Loucy (cell line): ENCODE results near the gene GARIN3.
A peak's percentile ranks its signal among the peaks of the same experiment; 100 is the strongest.

Experiments
- H2AFZ ChIP-seq: fragments of 200-600 bp; sonication (generic); 2 replicates; pipeline ENCODE4 v1.6.0; 2016; ENCODE audit warnings: antibody characterized with exemption, mild to moderate bottlenecking, low read length, moderate library complexity
- H3F3A ChIP-seq: fragments of 200-600 bp; 2 replicates; pipeline ENCODE4 v1.6.0; 2016; ENCODE audit warnings: antibody characterized with exemption, low read depth, mild to moderate bottlenecking
- H3K27me3 ChIP-seq: fragments of 200-600 bp; sonication (generic); 2 replicates; pipeline ENCODE4 v1.6.1; 2014; ENCODE audit warnings: low read length, mild to moderate bottlenecking; ENCODE audit not compliant: insufficient read depth, poor library complexity, severe bottlenecking
- H3K36me3 ChIP-seq: fragments of 200-600 bp; sonication (generic); 2 replicates; pipeline ENCODE4 v1.6.1; 2016; ENCODE audit warnings: low read length; ENCODE audit not compliant: insufficient read depth
- H3K4me1 ChIP-seq: fragments of 200-600 bp; sonication (generic); 2 replicates; pipeline ENCODE4 v1.5.1; 2014; ENCODE audit warnings: low read length, mild to moderate bottlenecking; ENCODE audit not compliant: insufficient read depth, poor library complexity, severe bottlenecking
- H3K4me2 ChIP-seq: fragments of 200-600 bp; sonication (generic); 2 replicates; pipeline ENCODE4 v1.6.0; 2014; ENCODE audit warnings: antibody characterized with exemption, low read length, low read depth, mild to moderate bottlenecking; ENCODE audit not compliant: poor library complexity, severe bottlenecking
- H3K4me3 ChIP-seq: fragments of 200-600 bp; sonication (generic); 2 replicates; pipeline ENCODE4 v1.5.1; 2014; ENCODE audit warnings: low read length, mild to moderate bottlenecking, mixed read lengths; ENCODE audit not compliant: poor library complexity, severe bottlenecking
- H3K79me2 ChIP-seq: fragments of 200-600 bp; sonication (generic); 2 replicates; pipeline ENCODE4 v1.6.1; 2014; ENCODE audit warnings: low read length; ENCODE audit not compliant: insufficient read depth
- H3K9ac ChIP-seq: fragments of 200-600 bp; sonication (generic); 2 replicates; pipeline ENCODE4 v1.6.0; 2014; ENCODE audit warnings: mild to moderate bottlenecking, low read depth, low read length, moderate library complexity; ENCODE audit not compliant: poor library complexity, severe bottlenecking
- H3K9me2 ChIP-seq: fragments of 200-600 bp; sonication (generic); replicated peaks from 2 replicates; pipeline ENCODE4 v1.6.1; 2016; ENCODE audit warnings: low read depth, low read length, mixed read lengths
- H3K9me3 ChIP-seq: fragments of 200-600 bp; sonication (generic); 2 replicates; pipeline ENCODE4 v1.6.1; 2014; ENCODE audit warnings: mild to moderate bottlenecking, antibody characterized with exemption, low read length, low read depth; ENCODE audit not compliant: insufficient read depth
- H4K20me1 ChIP-seq: fragments of 200-600 bp; sonication (generic); 2 replicates; pipeline ENCODE4 v1.6.0; 2014; ENCODE audit warnings: antibody characterized with exemption, low read length, mild to moderate bottlenecking; ENCODE audit not compliant: insufficient read depth, poor library complexity, severe bottlenecking
- CTCF ChIP-seq: fragments of 200-600 bp; sonication (generic); conservative IDR thresholded peaks from 2 replicates; pipeline ENCODE4 v1.5.1; 2014; ENCODE audit warnings: mild to moderate bottlenecking, antibody characterized with exemption, low read length
- EZH2phosphoT487 ChIP-seq: fragments of 200-600 bp; IDR thresholded peaks from 2 replicates; pipeline ENCODE4 v1.6.1; 2018; ENCODE audit warnings: antibody characterized with exemption, mild to moderate bottlenecking, moderate library complexity, borderline replicate concordance

Gene GARIN3

GRCh38 chr5:157142317-157143126 lies 23.5 kb downstream of the GARIN3 start, which contains the start of gene MED7:
Gene MED7 (minus strand): TSS chr5:157142865. CDS start chr5:157139431, 3,434 bp downstream.
- Histone ChIP-seq H4K20me1 (no peaks in the 10 kb centered on the region), H3K9me2 (no peaks in the 10 kb centered on the region), H3K9me3 (no peaks in the 10 kb centered on the region), H3K4me3 (peak within 1 kb of the TSS; percentile 97), H3K4me1 (peaks cover 4% of the 10 kb centered on the region), H3K36me3 (no peaks in the 10 kb centered on the region), H3K79me2 (peaks cover 24% of the 10 kb centered on the region), H3K4me2 (peak within 1 kb of the TSS; percentile 76), H2AFZ (peak within 1 kb of the TSS; percentile 93), H3F3A (no peaks in the 10 kb centered on the region), H3K9ac (peak within 1 kb of the TSS; percentile 97), H3K27me3 (peaks cover 5% of the 10 kb centered on the region)
- TF ChIP-seq EZH2phosphoT487, result no peak
- TF ChIP-seq CTCF, result no peak

- Histone ChIP-seq H3K4me2 (no peak overlapping the region), H3K4me3 (no peak overlapping the region)
These were observed 28.4 kb downstream of the GARIN3 start for GRCh38 chr5:157137691-157138090.

GRCh38 chr5:157132281-157132612 lies 33.8 kb downstream of the GARIN3 start:
- TF ChIP-seq EZH2phosphoT487 (no peak), CTCF (no peak)
- Histone ChIP-seq H3K79me2 (no peaks in the 10 kb centered on the region), H2AFZ (no peak overlapping the region), H3K9ac (no peak overlapping the region), H3K9me3 (no peaks in the 10 kb centered on the region), H3K4me1 (no peaks in the 10 kb centered on the region), H3K4me2 (no peak overlapping the region), H3K9me2 (no peaks in the 10 kb centered on the region), H4K20me1 (no peaks in the 10 kb centered on the region), H3K4me3 (no peak overlapping the region), H3K36me3 (no peaks in the 10 kb centered on the region), H3K27me3 (no peaks in the 10 kb centered on the region), H3F3A (no peaks in the 10 kb centered on the region)

More at GRCh38 chr5:157137691-157138090, 28.4 kb downstream of the GARIN3 start:
- H3K36me3 ChIP-seq, result no peaks in the 10 kb centered on the region
- no peaks in the 10 kb centered on the region for H3K9me2 ChIP-seq
- no peak for TF ChIP-seq EZH2phosphoT487
- TF ChIP-seq CTCF, result no peak
- no peaks in the 10 kb centered on the region for H3K9me3 ChIP-seq
- no peaks in the 10 kb centered on the region for H3K4me1 ChIP-seq
- no peaks in the 10 kb centered on the region for H4K20me1 ChIP-seq
- no peak overlapping the region for H3K9ac ChIP-seq
- H3K79me2 ChIP-seq, result peaks cover 24% of the 10 kb centered on the region
- no peaks in the 10 kb centered on the region for H3F3A ChIP-seq
- H3K27me3 ChIP-seq, result peaks cover 5% of the 10 kb centered on the region
- H2AFZ ChIP-seq, result no peak overlapping the region
